Esophagus (tissue), 2 donors: Measurements from ENCODE around the gene ZNF555. TPM values are rescaled to one million over a fixed set of nuclear protein-coding genes. Genes with fewer than 3 reads are reported as not detected.
A peak's percentile ranks its signal among the peaks of the same experiment; 100 is the strongest.
"Not testable (repeated sequence)": the region's sequence is repeated elsewhere in the genome, so short reads cannot be mapped to it uniquely, and the experiment has no call there.

Source experiments
- H3K27ac ChIP-seq, 2 donors: one replicate each; pipeline ENCODE4 v1.5.1; 2013; ENCODE audit warnings: low read depth in 2 of 2, mild to moderate bottlenecking in 2 of 2, inconsistent platforms in 1 of 2, low read length in 1 of 2, moderate library complexity in 1 of 2
- H3K27me3 ChIP-seq, 2 donors: one replicate each; pipeline ENCODE4 v1.6.1; 2013; ENCODE audit warnings: low read length in 2 of 2, control low read depth in 1 of 2, mild to moderate bottlenecking in 1 of 2; ENCODE audit not compliant: insufficient read depth in 2 of 2, control insufficient read depth in 1 of 2
- H3K36me3 ChIP-seq, 2 donors: one replicate each; pipeline ENCODE4 v1.6.1; 2013; ENCODE audit warnings: low read length in 1 of 2; ENCODE audit not compliant: control insufficient read depth in 2 of 2, insufficient read depth in 2 of 2
- H3K4me1 ChIP-seq, 2 donors: one replicate each; pipeline ENCODE4 v1.6.1; 2013; ENCODE audit warnings: low read length in 1 of 2; ENCODE audit not compliant: control insufficient read depth in 2 of 2, insufficient read depth in 2 of 2
- H3K4me3 ChIP-seq, 2 donors: one replicate each; pipeline ENCODE4 v1.5.1; 2013; ENCODE audit warnings: low read length in 2 of 2, mild to moderate bottlenecking in 2 of 2, low read depth in 1 of 2, moderate library complexity in 1 of 2
- H3K9me3 ChIP-seq, 2 donors: one replicate each; pipeline ENCODE4 v1.6.1; 2013; ENCODE audit warnings: mild to moderate bottlenecking in 2 of 2, low read depth in 1 of 2, low read length in 1 of 2, moderate library complexity in 1 of 2; ENCODE audit not compliant: control insufficient read depth in 2 of 2, insufficient read depth in 1 of 2
- whole genome bisulfite sequencing, 2 donors: extraction: QIAGEN DNeasy Blood & Tissue Kit; methylation state at CpG; one replicate each; pipeline ENCODE4 v1.1.7; 2013; 5-methylcytosine and 5-hydroxymethylcytosine counted together
- polyA plus RNA-seq, 2 donors: library from polyadenylated mRNA; stranded (reverse); fragments of 200-250 nt; gene quantifications; one replicate each; pipeline ENCODE4 v1.2.3, GENCODE V29; 2013
- donor health status: healthy with polysubstance abuse.
- donor health status: Bipolar disorder and iron deficiency.

The ZNF555 gene
- polyA plus RNA-seq, 2 donors = 1.2 to 2.4 TPM

DNA sequence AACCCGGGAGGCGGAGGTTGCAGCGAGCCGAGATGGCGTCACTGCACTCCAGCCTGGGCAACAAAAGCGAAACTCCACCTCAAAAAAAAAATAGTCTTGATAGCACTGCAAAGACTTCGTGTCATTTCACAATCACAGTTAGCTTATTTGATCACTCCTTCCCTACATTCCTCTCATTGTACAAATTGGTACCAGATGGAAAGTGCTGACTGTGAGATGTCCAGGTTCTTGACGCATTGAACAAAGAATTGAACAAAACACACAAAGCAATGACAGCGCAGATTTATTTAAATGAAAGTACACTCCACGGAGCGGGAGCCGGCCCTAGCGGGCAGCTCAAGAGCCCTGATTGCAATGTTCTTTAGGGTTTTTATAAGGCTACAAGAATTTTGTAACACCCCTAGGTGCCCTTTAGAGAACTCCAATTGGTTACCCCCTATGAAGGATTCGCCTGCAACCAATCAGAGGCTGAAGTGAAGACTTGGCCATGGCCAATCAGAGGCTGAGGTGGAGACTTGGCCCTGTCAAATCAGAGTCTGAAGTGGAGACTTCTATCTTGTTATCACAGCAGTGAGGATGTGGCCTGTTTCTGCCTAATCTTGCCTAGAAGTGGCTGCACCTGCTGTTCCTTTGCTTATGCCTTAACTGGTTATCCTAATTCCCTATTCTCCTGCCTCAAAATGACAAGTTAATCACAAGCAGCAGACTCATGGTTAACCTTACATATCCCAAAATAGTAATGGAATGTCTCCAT lies 42.6 kb downstream of the ZNF555 start:
- Histone ChIP-seq H3K27ac (no peak overlapping the region), H3K36me3 (no peaks in the 10 kb centered on the region), H3K27me3 (no peaks in the 10 kb centered on the region), H3K4me1 (no peaks in the 10 kb centered on the region), H3K4me3 (no peak overlapping the region), H3K9me3 (peaks cover 0 to 4% of the 10 kb centered on the region in 2 donors)
- 85 to 87% methylated on average over 14 of the region's 14 CpGs for WGBS, 2 donors

DNA sequence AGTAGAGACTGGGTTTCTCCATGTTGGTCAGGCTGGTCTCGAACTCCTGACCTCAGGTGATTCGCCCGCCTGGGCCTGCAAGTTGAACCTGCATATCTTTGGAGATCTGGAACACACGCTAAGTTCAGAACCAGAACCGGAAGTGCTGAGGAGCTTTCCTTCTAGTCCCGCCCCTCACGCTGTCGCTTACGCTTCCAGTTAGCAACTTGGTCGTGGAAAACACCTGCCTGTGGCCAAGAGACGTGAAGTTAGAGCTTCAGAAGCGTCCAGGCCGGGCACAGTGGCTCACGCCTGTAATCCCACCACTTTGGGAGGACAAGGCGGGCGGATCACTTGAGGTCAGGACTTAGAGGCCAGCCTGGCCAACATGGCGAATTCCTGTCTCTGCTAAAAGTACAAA lies 44.5 kb downstream of the ZNF555 start:
- 85% methylated on average over 17 of the region's 17 CpGs for WGBS, 2 donors

DNA sequence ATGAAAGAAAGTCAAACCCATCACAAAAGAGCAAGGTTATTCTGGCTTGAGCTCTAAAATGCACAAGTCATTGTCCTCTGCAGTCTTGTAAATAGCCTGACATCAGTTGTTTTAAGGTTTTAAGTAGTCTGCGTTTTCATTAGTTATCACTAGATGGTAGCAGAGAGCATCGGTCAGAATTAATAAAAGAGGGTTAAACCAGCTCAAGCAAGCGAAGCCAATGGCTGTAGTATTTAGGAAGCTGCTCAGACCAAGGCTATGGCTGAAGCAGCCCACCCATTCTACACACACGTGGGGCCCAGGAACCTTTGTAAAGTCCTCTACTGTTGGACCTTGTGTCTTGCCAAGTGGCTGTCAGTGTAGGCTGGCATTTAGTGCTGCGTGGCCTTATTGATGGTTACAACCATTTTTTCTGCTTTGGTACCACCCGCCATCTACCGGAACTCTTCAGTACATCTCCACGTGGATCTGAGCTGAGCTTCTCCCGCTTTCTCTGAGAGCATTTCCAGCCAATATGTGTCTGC lies 46.2 kb downstream of the ZNF555 start:
- Histone ChIP-seq H3K27me3 (no peaks in the 10 kb centered on the region), H3K4me3 (no peak overlapping the region), H3K27ac (peak overlapping the region in 1 of 2 donors; percentile 73), H3K36me3 (no peaks in the 10 kb centered on the region), H3K4me1 (no peaks in the 10 kb centered on the region), H3K9me3 (no peaks in the 10 kb centered on the region)
- 21 to 23% methylated on average over 9 of the region's 9 CpGs for WGBS, 2 donors

More for the DNA sequence above, 44.5 kb downstream of the ZNF555 start:
- Histone ChIP-seq H3K27me3 (no peaks in the 10 kb centered on the region), H3K4me1 (no peaks in the 10 kb centered on the region), H3K27ac (no peak overlapping the region), H3K9me3 (no peaks in the 10 kb centered on the region), H3K36me3 (no peaks in the 10 kb centered on the region), H3K4me3 (no peak overlapping the region)

DNA sequence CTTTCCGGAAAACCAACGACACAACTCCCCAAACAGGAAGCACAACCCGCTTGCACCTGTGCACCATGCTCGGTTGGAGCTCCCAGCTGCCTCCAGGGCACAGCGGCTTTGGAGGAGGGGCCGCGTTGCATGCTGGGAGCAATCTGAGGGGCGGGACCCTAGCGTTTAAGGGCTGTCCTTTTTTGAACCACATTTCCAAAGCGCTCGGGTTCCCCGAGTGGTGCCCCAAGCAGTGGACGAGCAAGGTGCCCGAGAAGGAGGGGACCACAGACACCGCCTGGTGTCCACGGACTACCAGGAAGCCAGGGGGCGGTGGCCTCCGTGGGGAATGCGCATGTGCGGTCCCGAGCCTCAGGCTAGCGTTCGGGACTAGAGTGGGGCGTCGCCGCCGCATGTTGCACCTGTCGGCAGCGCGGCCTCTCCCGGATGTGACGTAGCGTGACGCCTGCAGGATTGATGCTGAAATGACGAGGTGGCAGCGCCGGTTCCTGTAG lies 47.5 kb downstream of the ZNF555 start:
- no peaks in the 10 kb centered on the region for H3K9me3 ChIP-seq
- no peaks in the 10 kb centered on the region for H3K27me3 ChIP-seq
- H3K27ac ChIP-seq = peak overlapping the region in 1 of 2 donors; percentile 75
- no peaks in the 10 kb centered on the region for H3K36me3 ChIP-seq
- no peaks in the 10 kb centered on the region for H3K4me1 ChIP-seq
- peak overlapping the region; percentile 22 to 31 for H3K4me3 ChIP-seq
- WGBS, 2 donors = 55 to 62% methylated on average over 37 of the region's 37 CpGs

DNA sequence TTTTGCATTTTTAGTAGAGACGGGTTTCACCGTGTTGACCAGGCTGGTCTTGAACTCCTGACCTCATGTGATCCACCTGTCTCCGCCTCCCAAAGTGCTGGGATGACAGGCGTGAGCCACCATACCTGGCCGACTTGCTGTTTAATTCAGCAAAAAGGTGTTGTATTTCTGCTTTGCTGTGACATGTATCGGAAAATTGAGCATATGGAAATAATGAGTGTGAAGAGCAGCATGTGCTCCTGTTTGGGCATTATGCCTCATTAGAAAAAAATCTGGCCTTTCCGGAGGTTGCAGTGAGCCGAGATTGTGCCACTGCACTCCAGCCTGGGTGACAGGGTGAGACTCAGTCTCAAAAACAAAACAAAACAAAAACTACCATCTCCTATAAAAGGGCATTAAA lies 49.3 kb downstream of the ZNF555 start:
- not testable (repeated sequence) for H3K36me3 ChIP-seq, H3K9me3 ChIP-seq, H3K4me1 ChIP-seq, H3K27ac ChIP-seq, H3K4me3 ChIP-seq, H3K27me3 ChIP-seq
- 64 to 66% methylated on average over 8 of the region's 8 CpGs for WGBS, 2 donors

DNA sequence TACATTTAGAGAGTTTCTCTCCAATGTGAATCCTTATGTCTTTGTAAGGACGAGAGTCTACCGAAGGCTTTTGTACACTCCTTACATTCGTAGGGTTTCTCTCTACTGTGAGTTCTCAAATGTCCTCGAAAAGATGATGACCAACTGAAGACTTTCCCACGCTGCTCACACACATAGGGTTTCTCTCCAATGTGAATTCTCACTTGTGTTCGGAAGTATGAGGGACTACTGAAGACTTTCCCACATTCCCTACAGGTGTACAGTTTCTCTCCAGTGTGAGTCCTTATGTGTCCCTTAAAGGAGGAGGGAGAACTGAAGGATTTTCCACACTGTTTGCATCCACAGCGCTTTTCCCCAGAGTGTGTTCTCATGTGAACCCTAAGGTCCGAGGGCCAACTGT lies 55.4 kb downstream of the ZNF555 start:
- Histone ChIP-seq H3K27ac (no peak overlapping the region), H3K27me3 (no peaks in the 10 kb centered on the region), H3K36me3 (no peaks in the 10 kb centered on the region), H3K4me1 (no peaks in the 10 kb centered on the region), H3K4me3 (no peak overlapping the region), H3K9me3 (no peaks in the 10 kb centered on the region)
- WGBS, 2 donors = 74 to 82% methylated on average over 8 of the region's 8 CpGs

DNA sequence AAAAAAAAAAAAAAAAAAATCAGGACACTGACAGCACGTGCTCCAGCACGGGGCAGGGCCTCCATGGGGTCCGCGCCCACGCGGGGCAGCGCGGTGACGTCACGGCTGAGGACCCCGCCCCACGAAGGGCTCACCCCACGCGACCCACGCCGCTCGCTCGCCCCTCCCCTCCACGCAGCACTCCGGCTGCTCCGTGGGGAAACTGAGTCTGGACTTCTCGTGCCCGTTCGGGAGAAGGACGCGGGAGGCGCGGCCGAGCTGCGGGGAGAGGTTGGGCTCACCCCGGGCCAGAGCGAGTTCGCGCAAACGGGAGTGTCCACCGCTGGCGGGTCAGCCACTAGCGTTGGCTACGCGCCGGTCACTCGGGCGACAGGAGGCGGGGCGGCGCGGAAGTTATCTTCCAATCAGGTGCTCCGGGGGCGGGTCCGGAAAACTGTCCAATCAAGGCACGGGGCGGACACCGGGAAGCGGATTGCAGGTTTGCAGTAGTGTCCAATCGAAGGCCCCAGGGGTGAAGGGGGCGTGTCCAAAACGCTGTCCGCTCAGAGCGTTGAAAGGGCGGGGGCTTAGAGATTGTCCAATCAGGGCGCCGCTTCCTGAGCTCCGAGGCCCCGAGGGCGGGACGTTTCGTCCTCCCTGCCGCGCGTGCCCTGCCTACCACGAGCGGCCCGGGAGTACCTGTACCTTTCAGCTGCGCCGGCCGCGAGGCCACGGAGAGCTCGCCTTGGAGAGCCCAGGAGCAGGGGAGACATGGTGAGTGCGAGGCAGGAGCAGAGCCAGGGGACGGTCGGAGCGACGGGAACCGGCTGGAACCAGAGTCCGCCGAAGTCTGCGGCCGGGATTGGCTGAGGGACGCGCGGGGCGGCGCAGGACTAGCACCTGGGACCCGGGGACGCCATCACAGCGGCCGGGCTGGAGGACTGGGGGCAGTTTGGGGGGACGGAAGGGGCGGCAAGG lies 59.3 kb downstream of the ZNF555 start, which contains the start of gene ZNF57:
ZNF57 (plus strand) TSS at position 633 of the 957 bp plus-strand sequence; CDS start at position 751, 118 bp downstream.
- Histone ChIP-seq H3K27ac (peak within 1 kb of the TSS; percentile 96 to 97), H3K9me3 (no peaks in the 10 kb centered on the region), H3K4me1 (peaks cover 0 to 5% of the 10 kb centered on the region in 2 donors), H3K4me3 (peak within 1 kb of the TSS; percentile 88 to 93), H3K27me3 (no peaks in the 10 kb centered on the region), H3K36me3 (no peaks in the 10 kb centered on the region)
- WGBS, 2 donors = 0 to 1% methylated on average over 95 to 100 of the region's 100 CpGs

DNA sequence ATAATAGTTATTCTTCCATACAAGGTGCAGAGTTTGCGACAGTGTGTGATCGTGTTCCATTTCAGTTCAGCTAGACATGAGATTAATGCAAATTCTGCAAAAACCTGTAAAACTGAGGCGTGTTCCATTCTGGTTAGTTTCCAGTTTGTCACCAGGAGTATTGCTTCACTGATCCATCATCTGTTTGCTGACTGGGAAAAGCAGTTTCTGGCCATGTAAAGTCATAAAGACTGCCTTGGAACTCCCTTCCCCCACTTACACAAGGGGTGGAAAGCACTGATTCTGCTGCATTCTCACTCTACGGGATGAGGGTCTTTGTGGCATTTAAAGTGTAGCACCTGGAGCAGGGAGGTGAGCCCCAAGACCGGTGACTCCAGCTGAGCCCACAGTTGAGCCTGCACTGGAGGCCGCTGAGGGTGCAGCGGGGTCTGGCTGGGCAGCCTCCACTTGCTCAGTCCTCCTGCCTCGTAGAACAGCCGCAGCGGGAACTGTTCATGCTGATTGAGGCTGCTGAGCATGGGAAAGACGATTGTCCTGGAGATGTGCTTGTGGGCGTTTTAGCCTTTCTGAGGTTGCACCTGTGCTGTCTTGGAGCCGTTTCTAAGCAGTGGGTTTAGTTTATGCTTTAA lies 61.4 kb downstream of the ZNF555 start:
- Histone ChIP-seq H3K36me3 (peaks cover 2 to 3% of the 10 kb centered on the region in 2 donors), H3K4me3 (peak overlapping the region in 1 of 2 donors; percentile 88), H3K27me3 (no peaks in the 10 kb centered on the region), H3K4me1 (peaks cover 0 to 5% of the 10 kb centered on the region in 2 donors), H3K27ac (peak overlapping the region; percentile 80 to 84), H3K9me3 (no peaks in the 10 kb centered on the region)
- WGBS, 2 donors = 73 to 74% methylated on average over 13 of the region's 13 CpGs

DNA sequence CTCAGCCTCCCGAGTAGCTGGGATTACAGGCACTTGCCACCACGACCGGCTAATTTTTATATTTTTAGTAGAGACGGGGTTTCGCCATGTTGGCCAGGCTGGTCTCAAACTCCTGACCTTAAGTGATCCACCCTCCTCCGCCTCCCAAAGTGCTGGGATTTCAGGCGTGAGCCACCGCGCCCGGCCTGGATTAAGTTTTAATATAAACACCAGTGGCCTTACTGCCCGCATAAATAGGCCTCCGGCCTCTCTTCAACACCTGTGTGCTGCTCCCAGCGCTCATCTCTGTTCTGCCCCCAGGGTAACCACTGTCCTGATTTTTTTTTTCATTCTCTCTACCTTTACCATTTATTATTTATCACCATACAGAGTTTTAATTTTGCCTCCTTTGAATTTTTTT lies 62.1 kb downstream of the ZNF555 start:
- H3K27ac ChIP-seq, H3K9me3 ChIP-seq, H3K4me3 ChIP-seq, H3K27me3 ChIP-seq, H3K4me1 ChIP-seq, H3K36me3 ChIP-seq: not testable (repeated sequence)
- 84 to 85% methylated on average over 13 of the region's 13 CpGs for WGBS, 2 donors
